Progenitor cell of endocrine pancreas (in vitro differentiated cells): ENCODE data around the gene DDN. TPM values are rescaled to one million over a fixed set of nuclear protein-coding genes. Genes with fewer than 3 reads are reported as not detected.

Experiments used
- DNase-seq: peaks from one replicate; pipeline ENCODE4 v3.0.0; 2021; ENCODE audit warnings: low spot score; ENCODE audit not compliant: unreplicated experiment
- H3K27ac Mint-ChIP-seq: 2 replicates; pipeline ENCODE4 v1.8.0; 2021; ENCODE audit warnings: mild to moderate bottlenecking, moderate library complexity, mixed read lengths
- H3K27me3 Mint-ChIP-seq: 2 replicates; pipeline ENCODE4 v1.8.0; 2021; ENCODE audit warnings: mixed read lengths
- H3K36me3 Mint-ChIP-seq: 2 replicates; pipeline ENCODE4 v1.8.0; 2022; ENCODE audit warnings: mixed read lengths; ENCODE audit not compliant: insufficient read depth
- H3K4me1 Mint-ChIP-seq: 2 replicates; pipeline ENCODE4 v1.8.0; 2021; ENCODE audit warnings: low read depth, mixed read lengths
- H3K4me3 Mint-ChIP-seq: 2 replicates; pipeline ENCODE4 v1.8.0; 2021; ENCODE audit warnings: low read depth, mild to moderate bottlenecking, moderate library complexity, mixed read lengths
- H3K9me3 Mint-ChIP-seq: 2 replicates; pipeline ENCODE4 v1.8.0; 2021; ENCODE audit warnings: low read depth, mixed read lengths
- CTCF ChIP-seq: fragments of 200-600 bp; sonication (generic); IDR thresholded peaks from one replicate; pipeline ENCODE4 v1.5.0; 2021; ENCODE audit warnings: antibody characterized with exemption, mild to moderate bottlenecking; ENCODE audit not compliant: unreplicated experiment
- total RNA-seq: library from RNA; stranded (reverse); gene quantifications from 2 replicates; pipeline ENCODE4 v1.2.1, GENCODE V29; 2021

DDN gene
- total RNA-seq, 1 donor from 2014 or later, result 0.57 TPM

DNA sequence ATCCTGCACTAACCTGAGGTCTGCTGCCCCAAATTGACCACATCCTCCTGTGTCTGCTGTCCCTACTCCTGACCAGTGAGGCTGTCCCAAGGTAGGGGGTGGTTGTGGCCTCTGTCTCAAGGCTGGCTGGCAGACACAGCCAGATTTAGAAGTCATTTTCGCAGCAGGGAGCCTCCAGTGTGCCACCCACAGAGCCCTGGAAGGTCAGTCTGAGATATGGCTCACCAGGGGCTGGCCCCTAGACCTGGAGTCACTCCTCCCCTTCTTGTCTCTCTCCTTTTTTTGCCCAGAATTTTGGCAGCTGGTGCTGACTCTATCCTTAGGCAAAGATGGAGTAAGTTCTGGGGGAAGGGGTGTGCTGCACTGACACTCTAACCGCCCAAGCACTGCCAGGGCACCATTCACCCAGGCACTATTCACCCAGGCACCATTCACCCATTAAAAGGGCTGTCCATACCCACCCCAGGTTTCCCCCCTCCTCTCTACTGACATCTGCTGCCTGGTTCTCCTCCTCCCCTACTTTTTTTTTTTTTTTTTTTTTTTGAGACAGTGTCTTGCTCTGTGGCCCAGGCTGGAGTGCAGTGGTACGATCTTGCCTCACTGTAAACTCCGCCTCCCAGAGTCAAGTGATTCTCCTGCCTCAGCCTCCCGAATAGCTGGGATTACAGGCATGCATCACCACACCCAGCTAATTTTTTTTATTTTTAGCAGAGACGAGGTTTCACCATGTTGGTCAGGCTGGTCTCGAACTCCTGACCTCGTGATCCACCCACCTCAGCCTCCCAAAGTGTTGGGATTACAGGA lies 7.7 kb downstream of the DDN start:
- DNase-seq, result no peak
- Mint-ChIP-seq H3K4me3 (no peak overlapping the region), H3K27me3 (peaks cover 73% of the 10 kb centered on the region), H3K27ac (no peak overlapping the region), H3K36me3 (no peaks in the 10 kb centered on the region), H3K9me3 (no peaks in the 10 kb centered on the region), H3K4me1 (no peaks in the 10 kb centered on the region)
- no peak for TF ChIP-seq CTCF

DNA sequence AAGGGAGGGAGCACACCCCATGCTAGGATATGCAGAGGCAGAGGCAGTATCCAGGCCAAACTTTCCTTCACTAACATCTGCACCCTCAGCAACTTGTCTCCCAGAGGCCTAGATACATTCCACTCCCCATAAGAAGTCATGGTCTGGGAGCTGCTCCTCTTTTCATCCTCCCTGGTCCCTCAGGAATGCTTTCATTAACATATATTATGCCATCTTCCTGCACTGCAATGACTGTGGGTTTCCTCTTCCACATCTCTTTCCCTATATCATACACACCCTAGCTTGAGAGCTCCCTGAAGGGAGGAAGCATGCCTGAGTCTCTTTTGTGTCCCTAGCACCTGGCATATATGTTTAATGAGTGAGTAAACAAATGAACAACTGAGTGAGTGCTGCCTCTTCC lies 8.6 kb downstream of the DDN start:
- no peak overlapping the region for H3K27ac Mint-ChIP-seq
- H3K4me3 Mint-ChIP-seq, result no peak overlapping the region
- no peak for DNase-seq
- no peaks in the 10 kb centered on the region for H3K36me3 Mint-ChIP-seq
- H3K9me3 Mint-ChIP-seq, result no peaks in the 10 kb centered on the region
- no peaks in the 10 kb centered on the region for H3K4me1 Mint-ChIP-seq
- H3K27me3 Mint-ChIP-seq, result peaks cover 73% of the 10 kb centered on the region
- TF ChIP-seq CTCF, result no peak

GRCh38 chr12:48988030-48988649 lies 11.0 kb downstream of the DDN start:
- Mint-ChIP-seq H3K9me3 (no peaks in the 10 kb centered on the region), H3K27ac (no peak overlapping the region), H3K4me1 (no peaks in the 10 kb centered on the region), H3K4me3 (no peak overlapping the region), H3K27me3 (peaks cover 77% of the 10 kb centered on the region), H3K36me3 (no peaks in the 10 kb centered on the region)
- peak; percentile 85 for TF ChIP-seq CTCF
- DNase-seq, result peak; percentile 66

- TF ChIP-seq CTCF, result no peak
- Mint-ChIP-seq H3K4me3 (no peak overlapping the region), H3K27me3 (peaks cover 81% of the 10 kb centered on the region), H3K36me3 (no peaks in the 10 kb centered on the region), H3K9me3 (no peaks in the 10 kb centered on the region), H3K27ac (no peak overlapping the region), H3K4me1 (peaks cover under 1% of the 10 kb centered on the region)
- DNase-seq, result no peak
Observed at GRCh38 chr12:48986720-48987291, 12.4 kb downstream of the DDN start.

DNA sequence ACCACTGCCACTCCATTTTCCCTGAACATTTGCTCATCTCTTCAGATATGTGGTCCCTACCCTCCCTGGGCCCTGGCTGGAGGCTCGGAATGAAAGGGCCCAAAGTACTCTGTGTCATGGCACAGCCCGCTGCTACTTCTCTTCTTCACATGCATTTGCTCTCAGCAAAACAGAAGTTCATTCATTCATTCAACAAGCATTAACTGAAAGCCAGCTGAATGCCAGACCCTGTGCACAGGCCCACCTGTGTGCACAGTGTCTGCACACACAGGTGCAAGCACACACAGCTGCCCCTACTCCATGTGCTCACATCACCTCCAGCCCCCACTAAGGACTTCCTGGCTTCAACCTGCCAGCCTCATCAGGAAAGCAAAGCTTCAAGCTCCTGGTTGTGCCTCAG lies 13.3 kb downstream of the DDN start:
- Mint-ChIP-seq H3K27me3 (peaks cover 89% of the 10 kb centered on the region), H3K4me1 (peaks cover 6% of the 10 kb centered on the region), H3K27ac (no peak overlapping the region), H3K36me3 (no peaks in the 10 kb centered on the region), H3K9me3 (no peaks in the 10 kb centered on the region), H3K4me3 (no peak overlapping the region)
- no peak for DNase-seq
- no peak for TF ChIP-seq CTCF
